ENCODE data around the gene OPRL1.

OPRL1 gene

GRCh38 chr20:64053841-64054661 is 25.8 kb upstream of the OPRL1 start:
- Histone ChIP-seq H3K4me1 (ENCODE audit: control insufficient read depth in 1 of 2, insufficient read depth in 2 of 2, low read length in 2 of 2) (peaks cover 20 to 33% of the 10 kb centered on the region in 2 experiments), H2BK5ac (ENCODE audit: low read depth, low read length, poor library complexity) (peak overlapping the region; percentile 3), H4K91ac (ENCODE audit: low read depth, low read length) (peak overlapping the region; percentile 75), H3K9ac (ENCODE audit: low read length) (no peak overlapping the region), H2AK5ac (ENCODE audit: low read length) (peak overlapping the region; percentile 60), H4K8ac (ENCODE audit: low read depth, low read length) (peak overlapping the region; percentile 50), H3K79me1 (ENCODE audit: low read length) (peaks cover 16% of the 10 kb centered on the region), H3K14ac (ENCODE audit: low read length) (peak overlapping the region; percentile 33), H2BK120ac (ENCODE audit: insufficient read depth, low read length, poor library complexity) (peak overlapping the region; percentile 57), H3K27me3 (ENCODE audit: insufficient read depth, low read length) (peaks cover 20% of the 10 kb centered on the region), H3K4me3 (ENCODE audit: low read depth, low read length) (no peak overlapping the region), H3K27ac (ENCODE audit: low read depth, low read length) (no peak overlapping the region), H3K4me2 (ENCODE audit: low read length) (no peak overlapping the region), H2BK12ac (ENCODE audit: low read length) (peak overlapping the region; percentile 73), H3K79me2 (ENCODE audit: control insufficient read depth, insufficient read depth, low read length, poor library complexity) (no peaks in the 10 kb centered on the region), H4K12ac (ENCODE audit: low read depth, low read length) (peak overlapping the region; percentile 38), H3K36me3 (ENCODE audit: control insufficient read depth in 1 of 2, insufficient read depth in 2 of 2, low read length in 2 of 2) (no peaks in the 10 kb centered on the region), H3K23ac (ENCODE audit: low read length) (no peak overlapping the region), H3K18ac (ENCODE audit: low read length) (peak overlapping the region; percentile 21), H2AFZ (ENCODE audit: insufficient read depth, low read length, poor library complexity) (peak overlapping the region; percentile 21), H3K4ac (ENCODE audit: low read depth, low read length) (no peak overlapping the region), H3K9me3 (ENCODE audit: insufficient read depth, low read depth, low read length) (no peaks in the 10 kb centered on the region)
- no CpG with 5 or more reads among the region's 17 CpGs for WGBS (ENCODE audit: extremely low coverage, insufficient coverage, insufficient read length)
- no peak for DNase-seq

GRCh38 chr20:64055396-64055892 is 24.4 kb upstream of the OPRL1 start:
- Histone ChIP-seq H3K79me1 (ENCODE audit: low read length) (peaks cover 16% of the 10 kb centered on the region), H3K14ac (ENCODE audit: low read length) (peak overlapping the region; percentile 66), H3K27ac (ENCODE audit: low read depth, low read length) (peak overlapping the region; percentile 9), H2BK5ac (ENCODE audit: low read depth, low read length, poor library complexity) (peak overlapping the region; percentile 61), H3K4ac (ENCODE audit: low read depth, low read length) (peak overlapping the region; percentile 29), H3K27me3 (ENCODE audit: insufficient read depth, low read length) (peaks cover 7% of the 10 kb centered on the region), H3K9me3 (ENCODE audit: insufficient read depth, low read depth, low read length) (no peaks in the 10 kb centered on the region), H3K18ac (ENCODE audit: low read length) (peak overlapping the region; percentile 56), H2BK12ac (ENCODE audit: low read length) (peak overlapping the region; percentile 47), H2AFZ (ENCODE audit: insufficient read depth, low read length, poor library complexity) (no peak overlapping the region), H3K36me3 (ENCODE audit: control insufficient read depth in 1 of 2, insufficient read depth in 2 of 2, low read length in 2 of 2) (no peaks in the 10 kb centered on the region), H4K91ac (ENCODE audit: low read depth, low read length) (peak overlapping the region; percentile 87), H2BK120ac (ENCODE audit: insufficient read depth, low read length, poor library complexity) (peak overlapping the region; percentile 41), H4K12ac (ENCODE audit: low read depth, low read length) (peak overlapping the region; percentile 39), H3K23ac (ENCODE audit: low read length) (no peak overlapping the region), H3K4me1 (ENCODE audit: control insufficient read depth in 1 of 2, insufficient read depth in 2 of 2, low read length in 2 of 2) (peaks cover 20 to 33% of the 10 kb centered on the region in 2 experiments), H4K8ac (ENCODE audit: low read depth, low read length) (peak overlapping the region; percentile 51), H3K9ac (ENCODE audit: low read length) (no peak overlapping the region), H3K4me2 (ENCODE audit: low read length) (no peak overlapping the region), H3K4me3 (ENCODE audit: low read depth, low read length) (no peak overlapping the region), H2AK5ac (ENCODE audit: low read length) (peak overlapping the region; percentile 53), H3K79me2 (ENCODE audit: control insufficient read depth, insufficient read depth, low read length, poor library complexity) (no peaks in the 10 kb centered on the region)
- no peak for DNase-seq
- no CpG with 5 or more reads among the region's 9 CpGs for WGBS (ENCODE audit: extremely low coverage, insufficient coverage, insufficient read length)

- Histone ChIP-seq H3K4ac (ENCODE audit: low read depth, low read length) (no peak overlapping the region), H4K12ac (ENCODE audit: low read depth, low read length) (peak overlapping the region; percentile 49), H2AK5ac (ENCODE audit: low read length) (peak overlapping the region; percentile 65), H3K36me3 (ENCODE audit: control insufficient read depth in 1 of 2, insufficient read depth in 2 of 2, low read length in 2 of 2) (no peaks in the 10 kb centered on the region), H3K27me3 (ENCODE audit: insufficient read depth, low read length) (peaks cover 1% of the 10 kb centered on the region), H4K91ac (ENCODE audit: low read depth, low read length) (peak overlapping the region; percentile 87), H2AFZ (ENCODE audit: insufficient read depth, low read length, poor library complexity) (no peak overlapping the region), H3K4me1 (ENCODE audit: control insufficient read depth in 1 of 2, insufficient read depth in 2 of 2, low read length in 2 of 2) (peaks cover 20 to 33% of the 10 kb centered on the region in 2 experiments), H3K9ac (ENCODE audit: low read length) (no peak overlapping the region), H4K8ac (ENCODE audit: low read depth, low read length) (peak overlapping the region; percentile 61), H3K18ac (ENCODE audit: low read length) (peak overlapping the region; percentile 71), H3K14ac (ENCODE audit: low read length) (peak overlapping the region; percentile 81), H3K9me3 (ENCODE audit: insufficient read depth, low read depth, low read length) (no peaks in the 10 kb centered on the region), H3K27ac (ENCODE audit: low read depth, low read length) (peak overlapping the region; percentile 20), H2BK5ac (ENCODE audit: low read depth, low read length, poor library complexity) (peak overlapping the region; percentile 61), H3K79me2 (ENCODE audit: control insufficient read depth, insufficient read depth, low read length, poor library complexity) (no peaks in the 10 kb centered on the region), H3K79me1 (ENCODE audit: low read length) (peaks cover 16% of the 10 kb centered on the region), H3K4me3 (ENCODE audit: low read depth, low read length) (no peak overlapping the region), H2BK12ac (ENCODE audit: low read length) (peak overlapping the region; percentile 77), H3K23ac (ENCODE audit: low read length) (no peak overlapping the region), H2BK120ac (ENCODE audit: insufficient read depth, low read length, poor library complexity) (peak overlapping the region; percentile 20), H3K4me2 (ENCODE audit: low read length) (no peak overlapping the region)
- WGBS (ENCODE audit: extremely low coverage, insufficient coverage, insufficient read length): no CpG with 5 or more reads among the region's 22 CpGs
- DNase-seq: no peak
These were observed 23.8 kb upstream of the OPRL1 start for GRCh38 chr20:64055893-64056638.

- H3K9ac ChIP-seq (ENCODE audit: low read length): no peak overlapping the region
- H3K9me3 ChIP-seq (ENCODE audit: insufficient read depth, low read depth, low read length): no peaks in the 10 kb centered on the region
- no peak overlapping the region for H3K4ac ChIP-seq (ENCODE audit: low read depth, low read length)
- H2BK120ac ChIP-seq (ENCODE audit: insufficient read depth, low read length, poor library complexity): peak overlapping the region; percentile 20
- peak overlapping the region; percentile 70 for H2BK12ac ChIP-seq (ENCODE audit: low read length)
- H3K14ac ChIP-seq (ENCODE audit: low read length): no peak overlapping the region
- peaks cover 16% of the 10 kb centered on the region for H3K79me1 ChIP-seq (ENCODE audit: low read length)
- H4K12ac ChIP-seq (ENCODE audit: low read depth, low read length): no peak overlapping the region
- H3K27ac ChIP-seq (ENCODE audit: low read depth, low read length): no peak overlapping the region
- no peak overlapping the region for H3K23ac ChIP-seq (ENCODE audit: low read length)
- H3K36me3 ChIP-seq (ENCODE audit: control insufficient read depth in 1 of 2, insufficient read depth in 2 of 2, low read length in 2 of 2): no peaks in the 10 kb centered on the region
- WGBS (ENCODE audit: extremely low coverage, insufficient coverage, insufficient read length): no CpG with 5 or more reads among the region's 7 CpGs
- H3K4me1 ChIP-seq (ENCODE audit: control insufficient read depth in 1 of 2, insufficient read depth in 2 of 2, low read length in 2 of 2): peaks cover 20 to 33% of the 10 kb centered on the region in 2 experiments
- H2AFZ ChIP-seq (ENCODE audit: insufficient read depth, low read length, poor library complexity): no peak overlapping the region
- no peaks in the 10 kb centered on the region for H3K79me2 ChIP-seq (ENCODE audit: control insufficient read depth, insufficient read depth, low read length, poor library complexity)
- peak overlapping the region; percentile 6 for H2AK5ac ChIP-seq (ENCODE audit: low read length)
- no peaks in the 10 kb centered on the region for H3K27me3 ChIP-seq (ENCODE audit: insufficient read depth, low read length)
- H3K4me2 ChIP-seq (ENCODE audit: low read length): no peak overlapping the region
- DNase-seq: no peak
- peak overlapping the region; percentile 41 for H4K91ac ChIP-seq (ENCODE audit: low read depth, low read length)
- no peak overlapping the region for H3K4me3 ChIP-seq (ENCODE audit: low read depth, low read length)
- H2BK5ac ChIP-seq (ENCODE audit: low read depth, low read length, poor library complexity): no peak overlapping the region
- no peak overlapping the region for H3K18ac ChIP-seq (ENCODE audit: low read length)
- no peak overlapping the region for H4K8ac ChIP-seq (ENCODE audit: low read depth, low read length)
These were observed 23.3 kb upstream of the OPRL1 start for GRCh38 chr20:64056639-64056888.
